ENCODE results near the gene HTR1D. TPM values are rescaled to one million over a fixed set of nuclear protein-coding genes. Genes with fewer than 3 reads are reported as not detected.
"Not testable (repeated sequence)": the region's sequence is repeated elsewhere in the genome, so short reads cannot be mapped to it uniquely, and the experiment has no call there.

Gene HTR1D
- total and polyA plus RNA-seq, 3 experiments from 2014 or later = not detected

DNA sequence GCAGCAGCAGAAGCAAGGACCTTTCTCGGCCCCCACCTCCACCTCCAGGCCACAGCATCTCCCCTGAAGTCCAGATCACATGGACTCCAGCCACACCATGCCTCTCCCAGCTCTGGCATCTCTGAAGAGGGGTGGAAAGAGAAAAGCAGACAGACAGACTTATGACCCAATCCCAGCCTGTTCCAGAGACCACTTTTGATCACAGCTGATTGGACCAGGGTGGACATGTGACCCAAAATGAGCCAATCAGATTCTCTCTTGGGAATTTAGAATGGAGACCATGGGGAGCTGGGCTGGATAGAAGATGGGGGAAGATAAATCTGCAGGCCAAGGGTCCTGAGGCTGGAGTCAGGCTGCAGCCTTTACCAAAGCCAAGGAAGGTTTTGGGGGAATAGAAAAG is 16.4 kb downstream of the HTR1D start:
- no peaks in the 10 kb centered on the region for H3K36me3 Mint-ChIP-seq
- ChIA-PET CTCF (interaction anchor here (1.3 kb wide), 1 partner anchor 15 kb away, joined by 3 read pairs; no protein-coding TSS in a partner anchor), POLR2A (no interaction called here)
- Histone ChIP-seq H3K4me3 (ENCODE audit: low read length) (no peak overlapping the region), H3K9me3 (ENCODE audit: low read length) (no peaks in the 10 kb centered on the region), H3K27ac (ENCODE audit: low read depth, low read length) (no peak overlapping the region), H3K4me1 (ENCODE audit: insufficient read depth, low read length) (no peaks in the 10 kb centered on the region), H3K36me3 (ENCODE audit: insufficient read depth, low read length) (no peaks in the 10 kb centered on the region), H3K27me3 (ENCODE audit: insufficient read depth, low read length, poor library complexity, severe bottlenecking) (no peaks in the 10 kb centered on the region)
- H3K27me3 Mint-ChIP-seq = peaks cover 0 to 25% of the 10 kb centered on the region in 2 donors
- H3K4me1 Mint-ChIP-seq = no peaks in the 10 kb centered on the region
- no peak for DNase-seq
- no peak overlapping the region for H3K27ac Mint-ChIP-seq
- no peaks in the 10 kb centered on the region for H3K9me3 Mint-ChIP-seq
- H3K4me3 Mint-ChIP-seq = no peak overlapping the region

DNA sequence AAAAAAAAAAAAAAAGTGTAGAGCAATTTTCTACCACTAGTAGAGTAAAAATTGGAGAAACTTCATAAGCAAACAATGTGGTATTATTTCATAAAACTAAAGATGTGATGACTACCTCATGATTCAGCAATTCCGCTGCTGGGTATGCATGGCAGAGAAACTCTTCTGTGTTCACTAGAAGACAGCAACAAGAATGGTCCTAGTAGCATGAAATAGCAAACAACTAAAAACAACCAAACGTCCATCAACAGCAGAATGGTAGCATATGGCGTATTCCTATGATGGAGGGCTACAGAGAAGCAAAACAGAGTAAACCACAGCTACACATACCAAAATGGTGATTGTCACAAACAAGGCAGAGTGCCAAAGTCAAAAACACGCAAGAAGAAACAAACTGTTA is 18.9 kb downstream of the HTR1D start:
- no peaks in the 10 kb centered on the region for H3K4me1 ChIP-seq (ENCODE audit: insufficient read depth, low read length)
- CTCF ChIA-PET = interaction anchor here (7.3 kb wide), 1 partner anchor 14 kb away, joined by 35 read pairs; no protein-coding TSS in a partner anchor
- POLR2A ChIA-PET = interaction anchor here (0.5 kb wide), 1 partner anchor 43 kb away, joined by 7 read pairs; no protein-coding TSS in a partner anchor
- H3K27ac Mint-ChIP-seq = no peak overlapping the region
- H3K4me3 Mint-ChIP-seq = no peak overlapping the region
- H3K27ac ChIP-seq (ENCODE audit: low read depth, low read length) = no peak overlapping the region
- peaks cover 7 to 19% of the 10 kb centered on the region in 2 donors for H3K27me3 Mint-ChIP-seq
- H3K27me3 ChIP-seq (ENCODE audit: insufficient read depth, low read length, poor library complexity, severe bottlenecking) = no peaks in the 10 kb centered on the region
- no peaks in the 10 kb centered on the region for H3K9me3 ChIP-seq (ENCODE audit: low read length)
- H3K36me3 Mint-ChIP-seq = no peaks in the 10 kb centered on the region
- no peak overlapping the region for H3K4me3 ChIP-seq (ENCODE audit: low read length)
- H3K9me3 Mint-ChIP-seq = no peaks in the 10 kb centered on the region
- no peak for DNase-seq
- no peaks in the 10 kb centered on the region for H3K4me1 Mint-ChIP-seq
- no peaks in the 10 kb centered on the region for H3K36me3 ChIP-seq (ENCODE audit: insufficient read depth, low read length)

DNA sequence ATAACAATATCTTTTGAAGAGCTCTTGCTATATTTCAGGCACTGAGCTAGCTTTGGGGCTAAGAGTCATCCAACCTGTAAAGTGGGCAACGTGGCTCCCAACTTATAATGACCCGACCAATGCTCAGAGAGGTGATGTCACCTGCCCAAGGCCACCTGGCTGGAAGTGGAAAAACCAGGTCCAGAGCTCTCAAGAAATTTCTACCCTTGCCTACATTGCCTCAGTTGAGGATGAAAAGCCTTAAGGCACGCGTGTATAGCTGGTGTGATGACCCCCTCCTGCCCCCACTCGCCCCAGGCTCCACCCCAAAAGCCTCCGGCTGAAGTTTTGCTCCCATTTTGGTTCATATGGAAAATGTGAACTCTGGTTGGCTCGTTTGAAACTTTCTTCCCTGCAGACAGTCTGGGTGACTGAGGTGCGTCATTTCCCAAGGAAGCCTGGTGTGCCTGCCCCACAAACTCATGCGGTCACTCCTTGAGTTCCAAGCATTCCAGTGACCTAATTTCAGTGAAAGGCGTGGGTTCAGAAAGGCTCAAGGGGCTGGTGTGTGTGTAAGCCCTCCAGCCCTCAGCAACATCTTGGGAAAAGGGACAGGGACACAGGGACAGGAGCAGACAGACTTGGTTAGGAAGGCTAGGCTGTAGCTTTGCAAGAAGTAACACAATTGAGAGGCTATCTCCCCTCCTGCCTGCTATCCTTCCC is 20.5 kb downstream of the HTR1D start:
- POLR2A ChIA-PET = no interaction called here
- no peaks in the 10 kb centered on the region for H3K27me3 ChIP-seq (ENCODE audit: insufficient read depth, low read length, poor library complexity, severe bottlenecking)
- H3K27me3 Mint-ChIP-seq = peaks cover 12 to 31% of the 10 kb centered on the region in 2 donors
- no peaks in the 10 kb centered on the region for H3K4me1 Mint-ChIP-seq
- no peak for DNase-seq
- H3K4me1 ChIP-seq (ENCODE audit: insufficient read depth, low read length) = no peaks in the 10 kb centered on the region
- no peak overlapping the region for H3K4me3 Mint-ChIP-seq
- H3K27ac Mint-ChIP-seq = no peak overlapping the region
- H3K36me3 ChIP-seq (ENCODE audit: insufficient read depth, low read length) = no peaks in the 10 kb centered on the region
- H3K36me3 Mint-ChIP-seq = peaks cover 0 to 4% (median 0%) of the 10 kb centered on the region in 3 donors
- no peaks in the 10 kb centered on the region for H3K9me3 Mint-ChIP-seq
- CTCF ChIA-PET = interaction anchor here (0.7 to 7.3 kb wide), 3 partner anchors 12 to 149 kb away, joined by 3 to 35 read pairs (median 4); no protein-coding TSS in a partner anchor
- no peaks in the 10 kb centered on the region for H3K9me3 ChIP-seq (ENCODE audit: low read length)
- no peak overlapping the region for H3K27ac ChIP-seq (ENCODE audit: low read depth, low read length)
- no peak overlapping the region for H3K4me3 ChIP-seq (ENCODE audit: low read length)

DNA sequence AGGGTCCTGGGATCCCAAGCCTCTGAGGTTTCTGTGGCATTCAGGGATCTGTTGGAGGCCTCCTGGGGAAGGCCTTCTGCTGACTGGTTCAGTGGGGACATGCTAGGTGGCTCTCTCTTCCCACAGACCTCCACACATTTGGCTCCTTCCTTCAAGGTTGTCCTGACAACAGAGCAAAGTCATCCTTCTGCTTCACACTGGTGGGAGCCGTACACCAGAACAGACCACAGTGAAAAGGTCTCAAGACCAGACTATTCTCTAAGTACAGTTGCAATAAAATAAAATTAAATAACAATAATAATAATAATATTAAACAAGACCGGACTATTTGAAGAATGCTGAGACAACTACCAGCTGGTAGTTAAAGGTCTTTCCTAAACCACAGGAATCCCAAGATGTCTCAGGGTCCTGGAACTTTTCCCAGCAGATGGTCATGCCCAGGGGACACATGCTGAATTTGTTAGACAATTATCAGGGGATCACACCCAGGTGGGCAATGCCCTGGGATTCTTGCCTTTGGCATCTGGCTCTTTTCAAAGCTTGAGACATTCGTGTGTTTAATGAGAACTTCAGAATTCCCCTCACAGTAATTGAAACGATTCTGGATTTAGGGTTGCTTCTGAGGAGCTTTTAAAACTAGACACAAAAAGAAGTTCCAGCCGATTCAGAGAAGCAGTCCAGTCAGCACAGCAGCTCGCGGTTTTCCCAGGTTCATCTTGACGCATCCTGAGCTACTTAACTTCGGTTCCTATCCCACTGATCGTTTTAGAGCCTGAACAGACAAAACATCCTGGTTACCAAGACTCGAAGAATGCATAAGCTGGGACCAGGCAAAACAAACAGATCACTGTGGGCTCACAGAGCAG is 22.9 kb downstream of the HTR1D start:
- POLR2A ChIA-PET = no interaction called here

DNA sequence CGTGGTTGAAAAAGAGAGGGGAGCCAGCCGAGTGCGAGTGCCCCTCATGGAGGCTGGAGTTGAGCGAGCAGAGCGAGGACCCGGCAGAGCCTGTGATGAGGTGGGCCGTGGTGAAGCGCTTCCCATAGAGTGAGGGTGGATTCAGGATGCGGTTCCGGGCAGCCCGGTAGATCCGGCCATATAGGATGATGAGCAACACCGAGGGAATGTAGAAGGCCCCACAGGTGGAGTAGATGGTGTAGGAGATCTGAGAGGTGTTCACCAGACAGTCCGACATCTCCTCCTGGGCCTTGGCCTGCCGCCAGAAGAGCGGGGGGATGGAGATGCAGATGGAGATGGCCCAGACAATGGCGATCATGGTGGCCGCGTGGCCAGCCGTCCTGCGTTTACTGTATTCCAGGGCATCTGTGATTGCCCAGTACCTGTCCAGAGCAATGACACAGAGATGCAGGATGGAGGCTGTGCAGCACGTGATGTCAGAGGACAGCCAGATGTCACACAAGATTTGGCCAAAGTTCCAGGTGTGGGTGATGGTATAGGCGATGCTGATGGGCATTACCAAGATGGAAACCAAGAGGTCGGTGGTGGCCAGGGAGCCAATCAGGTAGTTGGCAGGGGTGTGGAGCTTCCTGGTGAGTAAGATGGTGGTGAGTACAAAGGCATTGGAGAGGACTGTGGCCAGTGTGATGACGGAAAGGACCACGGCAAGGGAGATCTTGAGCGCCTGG is 23.7 kb downstream of the HTR1D start:
- no peak overlapping the region for H3K4me3 ChIP-seq (ENCODE audit: low read length)
- H3K4me1 ChIP-seq (ENCODE audit: insufficient read depth, low read length) = no peaks in the 10 kb centered on the region
- ChIA-PET POLR2A (interaction anchor here (0.7 kb wide), 1 partner anchor 95 kb away, joined by 4 read pairs; no protein-coding TSS in a partner anchor), CTCF (interaction anchor here (7.3 kb wide), 1 partner anchor 9 kb away, joined by 35 read pairs; no protein-coding TSS in a partner anchor)
- H3K27me3 ChIP-seq (ENCODE audit: insufficient read depth, low read length, poor library complexity, severe bottlenecking) = no peaks in the 10 kb centered on the region
- Mint-ChIP-seq H3K4me1 (no peaks in the 10 kb centered on the region), H3K27ac (no peak overlapping the region), H3K9me3 (no peaks in the 10 kb centered on the region), H3K4me3 (no peak overlapping the region), H3K27me3 (peaks cover 14 to 27% of the 10 kb centered on the region in 2 donors), H3K36me3 (peaks cover 0 to 4% (median 0%) of the 10 kb centered on the region in 3 donors)
- no peaks in the 10 kb centered on the region for H3K9me3 ChIP-seq (ENCODE audit: low read length)
- H3K27ac ChIP-seq (ENCODE audit: low read depth, low read length) = no peak overlapping the region
- no peak for DNase-seq
- no peaks in the 10 kb centered on the region for H3K36me3 ChIP-seq (ENCODE audit: insufficient read depth, low read length)

More for the DNA sequence above, 22.9 kb downstream of the HTR1D start:
- H3K36me3 Mint-ChIP-seq = peaks cover 0 to 4% (median 0%) of the 10 kb centered on the region in 3 donors
- Histone ChIP-seq H3K36me3 (ENCODE audit: insufficient read depth, low read length) (no peaks in the 10 kb centered on the region), H3K27me3 (ENCODE audit: insufficient read depth, low read length, poor library complexity, severe bottlenecking) (no peaks in the 10 kb centered on the region), H3K4me3 (ENCODE audit: low read length) (no peak overlapping the region), H3K9me3 (ENCODE audit: low read length) (no peaks in the 10 kb centered on the region), H3K27ac (ENCODE audit: low read depth, low read length) (no peak overlapping the region), H3K4me1 (ENCODE audit: insufficient read depth, low read length) (no peaks in the 10 kb centered on the region)
- H3K27me3 Mint-ChIP-seq = peaks cover 14 to 28% of the 10 kb centered on the region in 2 donors
- H3K4me1 Mint-ChIP-seq = no peaks in the 10 kb centered on the region
- no peak overlapping the region for H3K4me3 Mint-ChIP-seq
- no peaks in the 10 kb centered on the region for H3K9me3 Mint-ChIP-seq
- CTCF ChIA-PET = interaction anchor here (7.3 kb wide), 1 partner anchor 10 kb away, joined by 35 read pairs; no protein-coding TSS in a partner anchor
- no peak overlapping the region for H3K27ac Mint-ChIP-seq
- no peak for DNase-seq

DNA sequence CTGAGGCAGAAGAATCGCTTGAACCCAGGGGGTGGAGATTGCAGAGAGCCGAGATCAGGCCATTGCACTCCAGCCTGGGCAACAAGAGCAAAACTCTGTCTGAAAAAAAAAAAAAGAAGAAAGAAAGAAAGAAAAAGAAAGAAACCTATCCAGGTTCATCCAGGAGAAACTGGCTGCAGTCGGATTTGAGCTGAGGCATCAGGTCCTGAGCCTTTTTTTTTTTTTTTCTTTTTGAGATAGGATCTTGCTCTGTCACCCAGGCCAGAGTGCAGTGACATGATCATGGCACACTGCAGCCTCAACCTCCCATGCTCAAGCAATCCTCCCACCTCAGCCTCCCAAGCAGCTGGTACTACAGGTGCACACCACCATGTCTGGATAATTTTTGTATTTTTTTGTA is 26.1 kb downstream of the HTR1D start:
- Histone ChIP-seq H3K9me3 (ENCODE audit: low read length) (no peaks in the 10 kb centered on the region), H3K4me3 (ENCODE audit: low read length) (no peak overlapping the region), H3K27ac (ENCODE audit: low read depth, low read length) (no peak overlapping the region), H3K36me3 (ENCODE audit: insufficient read depth, low read length) (no peaks in the 10 kb centered on the region), H3K27me3 (ENCODE audit: insufficient read depth, low read length, poor library complexity, severe bottlenecking) (no peaks in the 10 kb centered on the region), H3K4me1 (ENCODE audit: insufficient read depth, low read length) (no peaks in the 10 kb centered on the region)
- H3K27ac Mint-ChIP-seq = no peak overlapping the region
- peaks cover 14 to 25% of the 10 kb centered on the region in 2 donors for H3K27me3 Mint-ChIP-seq
- CTCF ChIA-PET = interaction anchor here (10.8 kb wide), 1 partner anchor 94 kb away, joined by 317 read pairs; no protein-coding TSS in a partner anchor
- no peak for DNase-seq
- H3K36me3 Mint-ChIP-seq = peaks cover 0 to 4% (median 0%) of the 10 kb centered on the region in 3 donors
- H3K4me1 Mint-ChIP-seq = no peaks in the 10 kb centered on the region
- no peaks in the 10 kb centered on the region for H3K9me3 Mint-ChIP-seq
- H3K4me3 Mint-ChIP-seq = no peak overlapping the region
- POLR2A ChIA-PET = no interaction called here

DNA sequence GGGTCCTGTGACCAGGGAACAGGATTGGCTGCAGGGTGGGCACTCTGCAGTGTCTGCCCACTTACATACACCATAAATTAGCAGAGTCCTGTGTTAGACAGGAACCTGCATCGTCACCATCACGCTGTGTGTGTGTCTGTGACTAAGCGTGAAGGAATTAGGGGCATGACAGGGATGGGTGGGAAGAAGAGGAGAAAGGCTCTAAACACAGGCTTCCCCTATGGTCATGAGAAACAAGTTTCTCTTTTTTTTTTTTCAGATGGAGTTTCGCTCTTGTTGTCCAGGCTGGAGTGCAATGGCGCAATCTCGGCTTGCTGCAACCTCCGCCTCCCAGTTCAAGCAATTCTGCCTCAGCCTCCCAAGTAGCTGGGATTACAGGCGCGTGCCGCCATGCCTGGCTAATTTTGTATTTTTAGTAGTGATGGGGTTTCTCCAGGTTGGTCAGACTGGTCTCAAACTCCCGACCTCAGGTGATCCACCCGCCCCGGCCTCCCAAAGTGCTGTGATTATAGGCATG is 28.3 kb downstream of the HTR1D start:
- H3K4me1 ChIP-seq (ENCODE audit: insufficient read depth, low read length); H3K9me3 ChIP-seq (ENCODE audit: low read length); H3K9me3 Mint-ChIP-seq; H3K27me3 ChIP-seq (ENCODE audit: insufficient read depth, low read length, poor library complexity, severe bottlenecking); DNase-seq; H3K4me3 ChIP-seq (ENCODE audit: low read length); H3K36me3 Mint-ChIP-seq; H3K4me1 Mint-ChIP-seq; H3K27ac Mint-ChIP-seq; POLR2A ChIA-PET; H3K4me3 Mint-ChIP-seq; H3K36me3 ChIP-seq (ENCODE audit: insufficient read depth, low read length); H3K27ac ChIP-seq (ENCODE audit: low read depth, low read length): not testable (repeated sequence)
- peaks cover 11 to 18% of the 10 kb centered on the region in 2 donors for H3K27me3 Mint-ChIP-seq
- CTCF ChIA-PET = interaction anchor here (10.8 kb wide), 1 partner anchor 91 kb away, joined by 317 read pairs; no protein-coding TSS in a partner anchor
